ENCODE measurements around the gene BICC1.

The BICC1 gene

GRCh38 chr10:58704226-58704625 lies 191.6 kb downstream of the BICC1 start:
- Histone ChIP-seq H3K36me3 (ENCODE audit: insufficient read depth, low read length) (peaks cover 14% of the 10 kb centered on the region), H2AFZ (ENCODE audit: low read length, unreplicated experiment) (no peak overlapping the region), H3K4me3 (ENCODE audit: low read depth, low read length) (peak overlapping the region; percentile 60), H3K4me1 (ENCODE audit: control insufficient read depth, insufficient read depth, low read length, unreplicated experiment) (peaks cover 56% of the 10 kb centered on the region), H3K79me2 (ENCODE audit: control insufficient read depth, insufficient read depth, low read length, unreplicated experiment) (peaks cover 11% of the 10 kb centered on the region), H3K27me3 (ENCODE audit: insufficient read depth, low read length) (no peaks in the 10 kb centered on the region), H3K27ac (ENCODE audit: low read depth, low read length) (peak overlapping the region; percentile 81)

GRCh38 chr10:58704671-58705141 lies 192.0 kb downstream of the BICC1 start:
- Histone ChIP-seq H2AFZ (ENCODE audit: low read length, unreplicated experiment) (no peak overlapping the region), H3K27me3 (ENCODE audit: insufficient read depth, low read length) (no peaks in the 10 kb centered on the region), H3K36me3 (ENCODE audit: insufficient read depth, low read length) (peaks cover 14% of the 10 kb centered on the region), H3K27ac (ENCODE audit: low read depth, low read length) (peak overlapping the region; percentile 81), H3K4me1 (ENCODE audit: control insufficient read depth, insufficient read depth, low read length, unreplicated experiment) (peaks cover 54% of the 10 kb centered on the region), H3K79me2 (ENCODE audit: control insufficient read depth, insufficient read depth, low read length, unreplicated experiment) (peaks cover 10% of the 10 kb centered on the region), H3K4me3 (ENCODE audit: low read depth, low read length) (peak overlapping the region; percentile 60)

GRCh38 chr10:58706836-58707235 lies 194.2 kb downstream of the BICC1 start:
- peaks cover 36% of the 10 kb centered on the region for H3K4me1 ChIP-seq (ENCODE audit: control insufficient read depth, insufficient read depth, low read length, unreplicated experiment)
- no peak overlapping the region for H3K4me3 ChIP-seq (ENCODE audit: low read depth, low read length)
- no peak overlapping the region for H3K27ac ChIP-seq (ENCODE audit: low read depth, low read length)
- no peak overlapping the region for H2AFZ ChIP-seq (ENCODE audit: low read length, unreplicated experiment)
- peaks cover 14% of the 10 kb centered on the region for H3K36me3 ChIP-seq (ENCODE audit: insufficient read depth, low read length)
- peaks cover 5% of the 10 kb centered on the region for H3K79me2 ChIP-seq (ENCODE audit: control insufficient read depth, insufficient read depth, low read length, unreplicated experiment)
- no peaks in the 10 kb centered on the region for H3K27me3 ChIP-seq (ENCODE audit: insufficient read depth, low read length)

GRCh38 chr10:58712141-58712540 lies 199.5 kb downstream of the BICC1 start:
- no peaks in the 10 kb centered on the region for H3K79me2 ChIP-seq (ENCODE audit: control insufficient read depth, insufficient read depth, low read length, unreplicated experiment)
- H3K36me3 ChIP-seq (ENCODE audit: insufficient read depth, low read length) = peaks cover under 1% of the 10 kb centered on the region; the same call in 1 of the 2 replicates
- H3K4me3 ChIP-seq (ENCODE audit: low read depth, low read length) = no peak overlapping the region
- no peak overlapping the region for H2AFZ ChIP-seq (ENCODE audit: low read length, unreplicated experiment)
- no peaks in the 10 kb centered on the region for H3K27me3 ChIP-seq (ENCODE audit: insufficient read depth, low read length)
- no peak overlapping the region for H3K27ac ChIP-seq (ENCODE audit: low read depth, low read length)
- no peaks in the 10 kb centered on the region for H3K4me1 ChIP-seq (ENCODE audit: control insufficient read depth, insufficient read depth, low read length, unreplicated experiment)

- no peaks in the 10 kb centered on the region for H3K36me3 ChIP-seq (ENCODE audit: insufficient read depth, low read length)
- H3K4me1 ChIP-seq (ENCODE audit: control insufficient read depth, insufficient read depth, low read length, unreplicated experiment) = peaks cover 5% of the 10 kb centered on the region
- H3K4me3 ChIP-seq (ENCODE audit: low read depth, low read length) = no peak overlapping the region
- H3K27me3 ChIP-seq (ENCODE audit: insufficient read depth, low read length) = no peaks in the 10 kb centered on the region
- H3K79me2 ChIP-seq (ENCODE audit: control insufficient read depth, insufficient read depth, low read length, unreplicated experiment) = no peaks in the 10 kb centered on the region
- H3K27ac ChIP-seq (ENCODE audit: low read depth, low read length) = no peak overlapping the region
- no peak overlapping the region for H2AFZ ChIP-seq (ENCODE audit: low read length, unreplicated experiment)
Measured at GRCh38 chr10:58712982-58713381, 200.3 kb downstream of the BICC1 start.

- Histone ChIP-seq H3K36me3 (ENCODE audit: insufficient read depth, low read length) (no peaks in the 10 kb centered on the region), H3K4me1 (ENCODE audit: control insufficient read depth, insufficient read depth, low read length, unreplicated experiment) (peaks cover 5% of the 10 kb centered on the region), H3K27ac (ENCODE audit: low read depth, low read length) (no peak overlapping the region), H2AFZ (ENCODE audit: low read length, unreplicated experiment) (no peak overlapping the region), H3K79me2 (ENCODE audit: control insufficient read depth, insufficient read depth, low read length, unreplicated experiment) (no peaks in the 10 kb centered on the region), H3K4me3 (ENCODE audit: low read depth, low read length) (no peak overlapping the region), H3K27me3 (ENCODE audit: insufficient read depth, low read length) (no peaks in the 10 kb centered on the region)
Measured at GRCh38 chr10:58714409-58714808, 201.7 kb downstream of the BICC1 start.

- H3K27me3 ChIP-seq (ENCODE audit: insufficient read depth, low read length) = no peaks in the 10 kb centered on the region
- H3K4me1 ChIP-seq (ENCODE audit: control insufficient read depth, insufficient read depth, low read length, unreplicated experiment) = peaks cover 5% of the 10 kb centered on the region
- H2AFZ ChIP-seq (ENCODE audit: low read length, unreplicated experiment) = no peak overlapping the region
- no peak overlapping the region for H3K4me3 ChIP-seq (ENCODE audit: low read depth, low read length)
- H3K36me3 ChIP-seq (ENCODE audit: insufficient read depth, low read length) = no peaks in the 10 kb centered on the region
- H3K27ac ChIP-seq (ENCODE audit: low read depth, low read length) = no peak overlapping the region
- no peaks in the 10 kb centered on the region for H3K79me2 ChIP-seq (ENCODE audit: control insufficient read depth, insufficient read depth, low read length, unreplicated experiment)
Measured at GRCh38 chr10:58715061-58715460, 202.4 kb downstream of the BICC1 start.

GRCh38 chr10:58718596-58718995 lies 205.9 kb downstream of the BICC1 start:
- Histone ChIP-seq H3K27me3 (ENCODE audit: insufficient read depth, low read length) (no peaks in the 10 kb centered on the region), H3K36me3 (ENCODE audit: insufficient read depth, low read length) (no peaks in the 10 kb centered on the region), H3K27ac (ENCODE audit: low read depth, low read length) (no peak overlapping the region), H2AFZ (ENCODE audit: low read length, unreplicated experiment) (no peak overlapping the region), H3K79me2 (ENCODE audit: control insufficient read depth, insufficient read depth, low read length, unreplicated experiment) (no peaks in the 10 kb centered on the region), H3K4me1 (ENCODE audit: control insufficient read depth, insufficient read depth, low read length, unreplicated experiment) (peaks cover 5% of the 10 kb centered on the region), H3K4me3 (ENCODE audit: low read depth, low read length) (no peak overlapping the region)

GRCh38 chr10:58721601-58722281 lies 209.1 kb downstream of the BICC1 start:
- Histone ChIP-seq H3K79me2 (ENCODE audit: control insufficient read depth, insufficient read depth, low read length, unreplicated experiment) (no peaks in the 10 kb centered on the region), H3K27ac (ENCODE audit: low read depth, low read length) (no peak overlapping the region)

GRCh38 chr10:58723186-58723585 lies 210.5 kb downstream of the BICC1 start:
- no peaks in the 10 kb centered on the region for H3K36me3 ChIP-seq (ENCODE audit: insufficient read depth, low read length)
- H3K27me3 ChIP-seq (ENCODE audit: insufficient read depth, low read length) = no peaks in the 10 kb centered on the region
- no peak overlapping the region for H2AFZ ChIP-seq (ENCODE audit: low read length, unreplicated experiment)
- H3K27ac ChIP-seq (ENCODE audit: low read depth, low read length) = no peak overlapping the region
- H3K4me3 ChIP-seq (ENCODE audit: low read depth, low read length) = no peak overlapping the region
- H3K79me2 ChIP-seq (ENCODE audit: control insufficient read depth, insufficient read depth, low read length, unreplicated experiment) = no peaks in the 10 kb centered on the region
- H3K4me1 ChIP-seq (ENCODE audit: control insufficient read depth, insufficient read depth, low read length, unreplicated experiment) = no peaks in the 10 kb centered on the region

More at GRCh38 chr10:58721601-58722281, 209.1 kb downstream of the BICC1 start:
- Histone ChIP-seq H2AFZ (ENCODE audit: low read length, unreplicated experiment) (no peak overlapping the region), H3K4me3 (ENCODE audit: low read depth, low read length) (no peak overlapping the region), H3K36me3 (ENCODE audit: insufficient read depth, low read length) (no peaks in the 10 kb centered on the region), H3K27me3 (ENCODE audit: insufficient read depth, low read length) (no peaks in the 10 kb centered on the region), H3K4me1 (ENCODE audit: control insufficient read depth, insufficient read depth, low read length, unreplicated experiment) (peaks cover 5% of the 10 kb centered on the region)

GRCh38 chr10:58723966-58724365 lies 211.3 kb downstream of the BICC1 start:
- H2AFZ ChIP-seq (ENCODE audit: low read length, unreplicated experiment) = no peak overlapping the region
- H3K4me3 ChIP-seq (ENCODE audit: low read depth, low read length) = no peak overlapping the region
- H3K36me3 ChIP-seq (ENCODE audit: insufficient read depth, low read length) = no peaks in the 10 kb centered on the region
- no peaks in the 10 kb centered on the region for H3K27me3 ChIP-seq (ENCODE audit: insufficient read depth, low read length)
- no peak overlapping the region for H3K27ac ChIP-seq (ENCODE audit: low read depth, low read length)
- no peaks in the 10 kb centered on the region for H3K4me1 ChIP-seq (ENCODE audit: control insufficient read depth, insufficient read depth, low read length, unreplicated experiment)
- no peaks in the 10 kb centered on the region for H3K79me2 ChIP-seq (ENCODE audit: control insufficient read depth, insufficient read depth, low read length, unreplicated experiment)
